Left forelimb (tissue), 1 donor: ENCODE data around the gene VPS36.
"Not testable (repeated sequence)": the region's sequence is repeated elsewhere in the genome, so short reads cannot be mapped to it uniquely, and the experiment has no call there.

Source experiments
- DNase-seq: peaks from one replicate; pipeline ENCODE4 v3.0.0-alpha.2; 2018; ENCODE audit warnings: low spot score

The VPS36 gene

GRCh38 chr13:52432456-52432855, 18.0 kb downstream of the VPS36 start:
- DNase-seq: no peak

GRCh38 chr13:52428295-52428694, 22.1 kb downstream of the VPS36 start:
- no peak for DNase-seq

GRCh38 chr13:52421216-52421615, 29.2 kb downstream of the VPS36 start:
- DNase-seq: no peak

GRCh38 chr13:52419080-52419479, 31.4 kb downstream of the VPS36 start:
- no peak for DNase-seq

- DNase-seq: no peak
Measured at GRCh38 chr13:52414963-52415362, 35.5 kb downstream of the VPS36 start.

- DNase-seq: no peak
Measured at GRCh38 chr13:52414051-52414450, 36.4 kb downstream of the VPS36 start.

GRCh38 chr13:52412128-52412527, 38.3 kb downstream of the VPS36 start:
- no peak for DNase-seq

GRCh38 chr13:52411629-52412028, 38.8 kb downstream of the VPS36 start:
- DNase-seq: no peak

- DNase-seq: not testable (repeated sequence)
Measured at GRCh38 chr13:52408071-52408658, 42.3 kb downstream of the VPS36 start.

- not testable (repeated sequence) for DNase-seq
Measured at GRCh38 chr13:52407436-52407835, 43.0 kb downstream of the VPS36 start.

GRCh38 chr13:52406629-52407028, 43.8 kb downstream of the VPS36 start:
- DNase-seq: no peak

- DNase-seq: peak; percentile 86
Measured at GRCh38 chr13:52405767-52406494, 44.5 kb downstream of the VPS36 start, which contains the start of gene THSD1. TSS of gene THSD1 (minus strand) at chr13:52406172. CDS start at chr13:52402600, 3,572 bp downstream.

GRCh38 chr13:52405369-52405766, 45.1 kb downstream of the VPS36 start:
- DNase-seq: no peak

- no peak for DNase-seq
Measured at GRCh38 chr13:52399708-52400107, 50.7 kb downstream of the VPS36 start.

GRCh38 chr13:52399046-52399445, 51.4 kb downstream of the VPS36 start:
- no peak for DNase-seq

- DNase-seq: no peak
Measured at GRCh38 chr13:52395704-52396103, 54.7 kb downstream of the VPS36 start.

- DNase-seq: no peak
Measured at GRCh38 chr13:52394586-52394985, 55.8 kb downstream of the VPS36 start.

- no peak for DNase-seq
Measured at GRCh38 chr13:52393572-52394357, 56.7 kb downstream of the VPS36 start.

- DNase-seq: no peak
Measured at GRCh38 chr13:52387721-52388120, 62.7 kb downstream of the VPS36 start.

- no peak for DNase-seq
Measured at GRCh38 chr13:52385870-52386269, 64.6 kb downstream of the VPS36 start.

GRCh38 chr13:52383366-52383765, 67.1 kb downstream of the VPS36 start:
- DNase-seq: no peak

- DNase-seq: no peak
Measured at GRCh38 chr13:52378312-52378711, 72.1 kb downstream of the VPS36 start.

- no peak for DNase-seq
Measured at GRCh38 chr13:52377898-52378297, 72.5 kb downstream of the VPS36 start.
